Astrocyte of the hippocampus (primary cell): ENCODE results near the gene RXRA.
A peak's percentile ranks its signal among the peaks of the same experiment; 100 is the strongest.

Experiments used
- DNase-seq: peaks from one replicate; pipeline ENCODE4 v3.0.0; 2011; ENCODE audit warnings: low read depth, low spot score

Gene RXRA

DNA sequence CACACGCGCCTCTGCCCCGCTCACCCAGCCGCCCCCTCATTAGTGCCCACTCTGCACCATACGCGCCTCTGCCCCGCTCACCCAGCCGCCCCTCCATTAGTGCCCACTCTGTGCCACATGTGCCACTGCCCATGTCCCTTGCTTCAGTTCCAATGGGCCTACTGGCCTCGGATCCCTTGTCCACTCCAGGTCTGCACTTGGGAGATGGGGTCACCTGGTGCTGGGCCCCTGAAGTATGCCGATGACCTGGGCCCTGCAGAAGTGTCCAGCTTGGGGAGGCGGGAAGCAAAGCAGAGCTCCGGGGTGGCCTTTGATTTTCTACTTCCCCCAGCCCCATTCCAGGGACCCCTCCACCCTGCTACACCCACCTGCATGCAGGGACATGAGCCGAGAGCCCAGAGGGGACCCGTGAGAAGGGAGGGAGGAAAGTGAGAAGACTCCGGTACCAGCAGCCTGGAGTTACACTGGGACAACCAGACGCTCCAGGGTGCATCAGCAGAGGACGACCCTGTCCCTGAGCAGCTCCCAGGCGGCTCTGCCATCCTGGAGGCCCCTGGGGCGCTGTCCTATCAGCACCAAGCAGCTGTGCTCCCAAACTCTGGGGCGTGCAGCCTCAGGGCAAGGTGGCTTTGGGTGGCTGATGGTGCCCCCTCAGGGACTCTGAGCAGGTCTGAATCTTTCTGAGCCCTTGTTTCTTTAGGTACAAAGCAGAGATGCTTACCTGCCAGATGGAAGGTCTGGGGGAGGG lies 140.8 kb downstream of the RXRA start:
- peak; percentile 32 for DNase-seq

DNA sequence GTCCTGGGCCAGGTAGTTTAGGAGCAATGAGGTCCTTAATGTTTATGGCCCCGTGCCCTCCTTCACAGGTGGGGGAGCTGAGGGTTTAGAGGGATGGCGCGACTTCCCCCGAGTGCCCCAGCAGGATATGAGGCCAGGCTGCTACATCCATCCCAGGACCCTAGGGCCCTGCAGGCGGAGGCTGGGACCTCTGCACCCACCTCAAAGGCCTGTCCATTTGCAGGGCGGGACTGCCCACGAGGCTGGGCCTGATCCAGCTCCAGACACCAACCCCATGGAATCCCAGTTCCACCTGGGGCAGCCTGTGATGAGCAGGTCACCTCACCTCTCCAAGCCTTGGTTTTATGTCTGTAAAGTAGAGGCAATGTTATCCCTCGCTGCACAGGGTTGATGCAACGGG lies 142.1 kb downstream of the RXRA start:
- DNase-seq = no peak

DNA sequence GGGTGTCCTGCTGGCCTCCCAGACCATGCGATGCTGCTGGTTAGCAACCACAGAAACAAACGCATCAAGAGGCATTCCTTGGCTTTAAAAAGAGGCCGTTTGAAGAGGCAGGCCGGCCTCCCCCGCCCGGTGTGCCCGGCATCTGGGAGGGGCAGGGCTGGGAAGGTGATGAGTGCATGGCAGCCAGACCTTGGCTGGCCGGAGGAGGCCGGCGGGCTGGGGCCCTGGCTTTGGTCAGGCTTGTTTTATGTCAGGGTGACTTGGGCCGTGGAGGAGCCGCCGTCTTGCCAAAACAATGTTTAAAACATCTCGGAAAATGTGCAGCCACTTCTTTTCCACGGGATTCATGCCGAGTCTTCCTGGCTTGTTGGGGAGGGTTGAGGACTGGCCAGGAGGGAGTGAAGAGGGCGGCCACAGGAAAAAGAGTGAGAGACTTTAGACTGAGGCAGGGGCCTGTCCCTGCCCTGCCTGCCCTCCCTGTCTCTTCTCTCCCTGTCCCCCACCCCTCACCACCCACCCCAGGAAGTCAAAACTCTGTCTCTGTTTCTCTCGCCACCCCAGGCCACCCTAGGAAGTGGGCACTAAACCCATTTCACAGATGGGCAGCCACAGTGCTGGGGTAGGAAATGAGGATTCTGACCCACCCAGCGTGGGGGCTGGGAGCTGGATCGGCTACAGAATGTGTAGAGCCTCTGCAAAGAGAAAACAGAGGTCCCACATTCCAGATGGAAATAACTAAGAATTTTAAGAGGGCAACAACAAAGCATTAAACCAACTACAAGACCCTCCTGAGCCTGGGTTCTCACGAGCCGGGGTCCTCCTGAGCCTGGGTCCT lies 143.0 kb downstream of the RXRA start:
- peak; percentile 45 for DNase-seq

DNA sequence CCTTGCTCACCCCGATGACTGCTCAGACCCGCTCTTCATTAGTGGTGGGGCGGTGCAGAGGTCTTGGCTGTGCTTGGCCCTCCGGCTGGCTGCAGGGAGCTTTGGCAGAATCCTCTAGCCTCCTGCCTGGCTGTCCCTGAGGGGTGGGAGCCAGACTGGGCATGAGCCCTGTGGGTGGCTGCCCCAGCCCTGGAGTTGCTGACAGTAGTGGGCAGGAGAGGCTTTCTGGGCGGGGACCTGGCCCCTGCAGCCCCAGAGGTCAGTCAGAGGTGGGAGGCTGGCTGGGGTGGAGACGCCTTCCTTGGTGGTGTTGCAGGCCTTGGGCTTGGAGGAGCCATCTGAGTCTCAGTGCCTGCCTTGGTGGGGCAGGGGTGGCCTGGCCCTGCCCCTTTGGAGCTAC lies 146.0 kb downstream of the RXRA start:
- DNase-seq = no peak

GRCh38 chr9:134473141-134474054 lies 147.1 kb downstream of the RXRA start:
- DNase-seq = no peak

DNA sequence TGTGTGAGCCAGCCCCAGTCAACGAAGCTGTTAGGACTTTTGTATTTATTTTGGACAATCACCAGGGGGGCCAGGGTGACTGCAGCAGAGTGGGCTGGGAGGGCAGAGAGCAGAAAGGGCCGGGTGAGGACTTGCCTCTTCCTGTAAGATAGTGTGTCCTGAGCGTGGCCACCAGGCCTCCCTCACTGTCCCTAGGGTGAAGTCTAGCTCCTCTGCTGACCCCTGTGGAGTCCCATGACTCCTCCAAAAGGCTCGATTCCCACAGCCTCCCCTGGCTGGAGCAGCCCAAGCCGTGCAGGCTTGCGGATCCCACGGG lies 147.8 kb downstream of the RXRA start:
- DNase-seq = peak; percentile 60

GRCh38 chr9:134475011-134475790 lies 148.9 kb downstream of the RXRA start:
- peak; percentile 59 for DNase-seq

- no peak for DNase-seq
Measured at GRCh38 chr9:134476272-134476941, 150.2 kb downstream of the RXRA start.

DNA sequence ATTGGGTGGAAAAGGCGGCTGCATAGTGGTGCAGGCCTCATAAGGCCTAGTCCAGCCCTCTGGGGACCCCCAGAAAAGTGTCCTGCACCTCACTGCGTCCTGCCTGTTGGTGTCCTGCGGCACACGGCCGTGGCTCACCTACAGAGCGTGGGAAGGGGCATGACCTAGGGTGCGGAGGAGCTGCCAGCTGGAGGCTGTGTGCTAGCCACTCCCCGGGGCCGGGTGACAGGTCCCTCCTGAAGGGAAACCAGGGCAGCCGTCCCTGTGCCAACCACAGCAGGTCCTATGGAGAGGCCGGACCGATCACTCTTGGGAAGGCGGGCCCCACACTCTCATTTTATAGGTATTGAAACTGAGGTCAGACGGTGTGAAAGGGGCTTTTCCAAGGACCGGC lies 150.7 kb downstream of the RXRA start:
- DNase-seq = no peak

GRCh38 chr9:134477342-134477925 lies 151.2 kb downstream of the RXRA start:
- no peak for DNase-seq

DNA sequence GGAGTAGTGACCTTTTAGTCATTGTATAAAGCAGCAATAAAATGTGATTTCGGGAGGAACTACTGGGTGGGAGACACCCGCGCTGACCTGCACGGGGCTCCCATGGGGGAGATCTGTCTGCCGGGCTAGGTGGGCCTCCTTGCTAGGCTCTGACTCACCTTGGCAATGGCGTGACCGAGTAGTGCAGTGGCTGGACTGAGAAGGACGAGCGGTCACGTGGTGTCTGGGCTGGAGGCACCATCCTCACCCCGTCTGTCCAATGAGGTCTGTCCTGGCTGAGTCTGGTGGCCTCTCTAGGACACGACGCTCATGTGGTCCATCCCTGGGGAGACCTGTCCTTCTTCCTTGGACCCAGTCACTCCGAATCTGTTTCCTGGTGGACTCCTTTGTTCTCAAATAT lies 151.7 kb downstream of the RXRA start:
- DNase-seq = no peak

- no peak for DNase-seq
Measured at GRCh38 chr9:134481762-134482161, 155.5 kb downstream of the RXRA start.

GRCh38 chr9:134482226-134482625 lies 156.0 kb downstream of the RXRA start:
- no peak for DNase-seq

DNA sequence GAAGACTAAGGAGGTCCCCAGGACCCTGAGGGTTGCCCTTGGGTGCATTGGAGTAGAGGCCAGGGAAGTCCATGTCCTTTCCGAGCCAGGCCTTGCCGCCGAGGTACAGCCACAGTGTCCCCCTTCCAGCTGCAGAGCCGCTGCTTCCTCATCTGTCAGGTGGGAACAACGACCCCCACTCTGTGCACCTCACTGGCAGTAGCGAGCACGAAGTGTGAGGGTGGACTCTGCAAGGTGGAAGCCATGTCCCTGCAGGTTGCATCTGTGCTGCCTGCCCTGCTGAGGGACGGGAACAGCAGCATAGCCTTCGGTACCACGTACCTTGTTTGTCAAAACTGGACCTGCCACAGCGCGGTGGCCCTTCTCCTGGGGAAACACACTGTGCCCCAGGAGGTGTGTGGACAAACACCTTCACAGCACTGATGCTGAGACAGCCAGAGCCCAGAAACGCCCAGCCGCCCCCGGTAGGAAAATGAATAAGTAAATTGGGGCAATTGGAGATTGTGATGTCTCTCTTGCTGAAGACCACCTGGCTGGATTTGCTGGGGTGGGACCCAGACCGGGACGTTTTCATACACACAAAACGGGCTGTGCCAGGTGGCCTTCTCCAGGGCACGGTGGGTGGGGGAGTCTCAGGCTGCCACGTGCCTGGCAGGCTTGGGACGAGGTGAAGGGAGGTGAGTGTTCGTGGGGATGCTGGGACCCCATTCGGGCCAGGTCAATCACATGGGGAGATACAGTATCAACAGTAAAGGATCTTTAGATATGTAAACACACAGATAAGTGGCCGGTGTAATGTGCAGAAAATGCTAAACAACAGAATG lies 157.3 kb downstream of the RXRA start:
- no peak for DNase-seq

GRCh38 chr9:134484479-134484878 lies 158.2 kb downstream of the RXRA start:
- no peak for DNase-seq

- no peak for DNase-seq
Measured at GRCh38 chr9:134485653-134486052, 159.4 kb downstream of the RXRA start.

GRCh38 chr9:134486143-134486591 lies 159.9 kb downstream of the RXRA start:
- DNase-seq = no peak

DNA sequence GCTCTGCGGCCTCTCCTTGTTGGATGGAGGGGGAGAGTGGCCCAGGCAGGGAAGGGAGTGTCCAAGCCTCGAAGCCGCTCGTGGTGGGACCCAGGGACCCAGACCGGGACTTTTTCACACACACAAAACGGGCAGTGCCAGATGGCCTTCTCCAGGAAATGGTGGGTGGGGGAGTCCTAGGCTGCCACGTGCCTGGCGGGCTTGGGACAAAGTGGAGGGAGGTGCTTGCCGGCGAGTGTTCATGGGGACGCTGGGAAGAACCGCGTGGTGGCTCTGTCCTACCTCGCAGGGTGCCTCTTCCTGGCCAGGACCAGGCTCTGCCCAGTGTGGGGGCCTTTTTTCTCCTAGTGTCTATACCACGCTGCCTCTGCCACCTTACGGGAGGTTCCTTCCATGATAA lies 160.3 kb downstream of the RXRA start:
- no peak for DNase-seq
